Activated CD4-positive, alpha-beta T cell treated with anti-CD3 and anti-CD28 coated beads for 48 hours (primary cell): ENCODE results near the gene CD44.
A peak's percentile ranks its signal among the peaks of the same experiment; 100 is the strongest.

Experiments used
- DNase-seq: peaks from one replicate; pipeline ENCODE4 v3.0.0-alpha.2; 2020

Gene CD44

DNA sequence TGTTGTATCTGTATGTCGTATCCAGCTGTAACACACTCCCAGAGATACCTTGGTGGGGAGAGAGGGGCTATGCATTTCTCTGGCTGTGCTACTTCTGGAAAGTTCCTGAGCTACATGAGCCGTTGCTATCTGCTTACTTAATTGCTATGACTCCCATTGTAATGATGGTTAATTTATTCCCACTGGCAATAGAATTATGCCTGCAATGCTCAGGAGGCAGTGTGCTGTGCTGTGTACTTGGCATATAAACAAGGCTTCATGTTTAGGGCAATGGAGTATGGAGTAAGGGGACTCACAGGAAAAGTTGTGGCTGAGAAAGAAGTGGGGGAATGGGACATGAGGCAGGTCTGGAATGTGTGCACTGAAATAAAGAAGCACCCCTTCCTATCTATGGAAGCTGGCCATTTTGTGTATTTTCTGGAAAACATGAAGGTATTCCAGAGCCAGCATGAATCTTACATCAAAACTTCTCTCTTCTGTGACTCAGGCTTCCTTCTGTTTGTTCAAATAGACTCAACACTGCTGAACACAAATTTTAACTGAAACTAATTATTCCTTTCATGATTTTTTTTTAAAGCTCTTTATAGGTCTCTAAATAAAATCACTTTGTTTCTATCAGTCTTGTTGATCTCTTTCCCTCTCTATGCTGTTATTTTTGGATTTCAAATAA, 40.6 kb downstream of the CD44 start:
- no peak for DNase-seq

DNA sequence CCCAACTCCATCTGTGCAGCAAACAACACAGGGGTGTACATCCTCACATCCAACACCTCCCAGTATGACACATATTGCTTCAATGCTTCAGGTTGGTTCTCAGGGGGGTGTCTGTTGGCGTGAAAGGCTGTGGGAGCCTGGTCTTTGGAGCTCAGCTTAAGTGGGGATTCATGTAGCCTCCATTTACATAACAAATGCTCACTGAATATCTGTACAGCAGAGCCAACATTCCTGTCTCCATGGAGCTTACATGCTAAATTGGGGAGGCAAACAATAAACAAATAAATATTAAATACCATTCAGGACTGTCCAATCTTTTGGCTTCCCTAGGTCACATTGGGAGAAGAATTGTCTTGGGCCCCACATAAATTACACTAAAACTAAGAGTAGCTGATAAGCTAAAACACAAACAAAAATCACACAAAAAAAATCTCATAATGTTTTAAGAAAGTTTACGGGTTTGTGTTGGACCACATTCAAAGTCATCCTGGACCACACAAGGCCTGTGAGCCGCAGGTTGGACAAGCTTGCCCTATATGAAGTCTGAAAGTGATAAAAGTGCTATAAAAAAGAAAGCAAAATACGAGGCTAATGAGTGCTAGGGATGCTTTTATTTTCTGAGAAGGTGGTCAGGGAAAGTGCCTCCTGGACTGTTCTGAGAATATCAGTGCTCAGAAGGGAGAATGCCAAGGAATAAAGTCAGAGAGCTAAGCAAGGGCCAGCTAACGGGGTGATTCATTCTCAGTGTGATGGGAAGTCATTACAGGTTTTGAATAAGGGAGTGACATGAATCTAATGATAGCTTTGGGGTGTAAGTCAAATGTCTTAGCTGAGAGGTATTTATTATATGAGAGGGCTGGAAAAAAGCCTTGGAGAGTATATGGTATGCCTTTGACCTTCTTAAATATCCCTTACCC, 41.6 kb downstream of the CD44 start:
- no peak for DNase-seq

DNA sequence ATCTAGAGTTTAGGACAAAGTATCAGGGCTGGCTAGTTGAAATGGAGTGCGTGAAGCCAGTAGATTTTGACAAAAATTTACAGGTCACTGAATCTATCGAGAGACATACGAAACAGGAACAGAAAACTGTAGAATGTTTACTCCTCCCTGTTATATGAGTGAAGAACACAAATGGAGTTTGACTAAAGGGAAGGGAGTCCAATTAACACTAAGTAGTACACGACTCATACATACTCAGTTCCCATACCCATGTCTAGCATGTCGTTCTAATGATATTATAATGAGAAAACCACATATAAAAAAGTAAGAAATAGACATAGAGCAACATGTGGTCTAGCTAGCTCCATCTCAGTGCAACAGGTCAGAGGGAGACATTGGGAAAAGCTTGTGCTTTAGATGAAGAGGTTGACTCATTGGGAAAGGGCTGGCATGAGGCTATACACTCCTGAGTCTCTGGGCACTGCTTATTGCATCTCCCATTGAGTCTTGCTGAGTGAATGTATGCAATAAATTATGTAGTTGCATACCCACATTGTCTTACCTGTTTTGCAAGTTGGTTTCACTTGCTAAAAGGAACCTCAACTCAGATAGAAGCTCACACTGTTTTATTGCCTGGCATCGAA, 43.5 kb downstream of the CD44 start:
- no peak for DNase-seq

DNA sequence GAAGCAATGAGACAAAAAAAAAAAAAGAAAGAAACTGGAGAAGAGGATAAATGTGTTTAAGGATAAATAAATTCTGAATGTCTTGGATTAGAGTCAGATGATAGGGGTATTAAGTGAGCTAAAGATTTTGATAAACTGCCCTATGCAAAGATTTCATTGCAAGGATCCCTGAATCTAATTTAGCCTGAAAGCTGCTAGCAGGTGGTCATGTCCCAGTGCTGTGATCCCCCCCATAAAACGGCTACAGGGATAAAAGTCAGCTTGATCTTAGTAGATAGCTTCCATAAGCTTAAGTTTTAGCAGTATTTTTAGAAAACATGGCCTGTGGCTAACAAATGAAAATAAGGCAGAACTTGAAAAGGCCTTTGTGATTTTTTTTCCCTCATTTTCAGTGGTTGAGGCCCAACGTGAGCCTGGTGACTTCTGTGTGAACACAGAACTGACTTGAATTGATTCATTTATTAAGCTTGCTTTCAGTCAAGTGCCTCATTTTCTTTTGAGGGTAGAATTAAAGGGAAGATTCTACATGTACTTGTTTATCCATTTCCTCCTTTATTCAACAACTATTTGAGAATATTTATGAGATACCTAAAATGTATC, 44.5 kb downstream of the CD44 start:
- DNase-seq, result no peak

DNA sequence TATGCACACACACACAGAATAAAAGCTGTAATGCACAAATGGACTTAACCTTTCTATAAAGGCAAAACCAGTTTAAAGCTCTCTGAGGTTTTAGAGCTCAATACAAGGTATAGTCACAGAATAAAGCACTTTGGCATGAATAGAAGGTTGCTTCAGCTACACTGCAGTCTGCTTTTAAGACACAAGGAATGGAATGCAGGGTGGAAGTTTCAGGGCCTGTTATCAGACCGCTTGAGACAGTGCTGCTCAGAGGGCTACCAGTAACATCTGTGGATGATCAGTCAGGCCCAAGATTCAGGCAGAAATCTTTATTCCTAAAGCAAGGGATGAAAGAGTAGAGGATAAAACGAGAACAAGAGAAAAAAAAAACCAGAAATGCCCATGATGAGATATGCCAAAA, 46.7 kb downstream of the CD44 start:
- DNase-seq, result no peak

DNA sequence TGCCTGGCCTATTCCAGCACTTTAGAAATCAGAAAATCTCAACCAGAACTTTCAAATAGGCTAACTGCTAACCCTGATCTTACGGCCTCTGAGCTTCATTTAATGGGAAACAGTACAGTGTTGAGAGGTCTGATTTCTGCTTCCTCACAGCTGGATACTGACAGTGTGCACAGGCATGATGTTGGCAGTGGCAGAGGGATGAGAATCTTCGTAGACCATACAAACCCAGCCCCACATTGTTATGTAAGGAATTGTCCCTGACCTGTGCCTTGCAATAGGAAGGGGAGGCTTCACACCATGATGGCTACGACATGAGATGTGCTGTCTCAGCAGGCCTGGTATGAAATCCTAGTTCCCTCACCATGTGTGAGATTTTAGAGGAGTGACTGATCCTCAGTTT, 49.0 kb downstream of the CD44 start:
- DNase-seq, result no peak

DNA sequence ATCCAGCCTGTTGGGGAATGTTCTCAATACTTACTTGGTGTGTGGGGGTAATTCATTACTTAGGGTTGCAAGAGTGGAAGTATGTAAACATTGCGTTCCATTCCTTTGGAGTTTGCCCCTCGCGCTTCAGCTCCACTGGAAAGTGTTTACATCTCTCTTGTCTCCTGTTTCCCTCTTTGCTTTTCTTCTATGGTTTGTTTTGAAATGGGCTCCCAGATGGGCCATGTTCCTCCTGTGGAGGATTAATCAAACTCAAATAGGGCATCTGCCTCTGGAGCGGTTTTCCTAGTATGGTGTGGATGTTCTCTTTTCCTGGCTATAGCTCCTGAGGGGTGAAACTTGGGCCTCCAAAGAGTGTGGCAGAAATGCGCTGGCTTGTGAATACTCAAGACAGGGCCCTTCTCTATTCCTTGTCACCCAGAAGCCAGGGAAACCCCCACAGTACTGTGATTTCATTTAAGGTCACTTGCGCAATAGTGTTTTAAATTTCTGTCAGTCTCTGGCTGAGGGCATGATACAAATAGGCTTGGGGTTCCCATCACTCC, 51.9 kb downstream of the CD44 start:
- DNase-seq, result no peak

DNA sequence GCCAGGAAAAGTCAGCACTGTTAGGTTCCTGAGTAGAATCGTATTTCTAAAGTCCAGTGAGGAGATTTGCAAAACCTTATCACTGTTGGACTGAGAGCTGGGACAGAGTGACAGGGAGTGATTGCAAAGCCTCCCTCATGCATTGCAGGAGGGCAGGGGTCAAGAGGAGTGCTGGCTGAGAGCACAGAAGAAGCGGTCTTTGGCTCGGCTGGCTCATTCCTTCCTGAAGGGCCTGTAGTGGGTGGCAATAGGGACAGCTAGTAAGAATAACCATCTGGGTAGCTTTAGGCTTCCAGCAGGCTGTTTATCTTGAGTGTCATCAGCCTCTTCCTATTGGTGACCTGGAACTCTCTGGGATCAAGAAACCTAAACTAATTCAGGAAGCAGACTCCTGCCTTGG, 53.4 kb downstream of the CD44 start:
- no peak for DNase-seq

DNA sequence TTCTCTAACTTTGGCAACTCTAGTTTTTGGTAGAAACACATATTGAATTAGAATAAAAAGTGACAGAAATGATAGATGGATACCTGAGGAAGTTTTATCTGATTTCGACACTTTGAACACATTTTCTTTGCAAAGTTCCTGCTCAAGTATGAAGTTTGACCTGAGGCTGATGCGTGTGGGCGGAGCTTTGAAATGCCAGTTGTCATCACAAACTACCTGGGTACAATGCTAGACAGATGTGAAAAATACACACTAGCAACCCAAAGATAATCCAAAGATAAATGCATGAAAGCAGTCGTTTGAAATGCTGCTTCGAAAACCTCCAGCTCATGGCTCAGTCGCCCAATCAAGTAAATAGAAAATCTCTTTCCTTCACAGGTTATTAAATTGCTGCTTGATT, 54.8 kb downstream of the CD44 start:
- no peak for DNase-seq

DNA sequence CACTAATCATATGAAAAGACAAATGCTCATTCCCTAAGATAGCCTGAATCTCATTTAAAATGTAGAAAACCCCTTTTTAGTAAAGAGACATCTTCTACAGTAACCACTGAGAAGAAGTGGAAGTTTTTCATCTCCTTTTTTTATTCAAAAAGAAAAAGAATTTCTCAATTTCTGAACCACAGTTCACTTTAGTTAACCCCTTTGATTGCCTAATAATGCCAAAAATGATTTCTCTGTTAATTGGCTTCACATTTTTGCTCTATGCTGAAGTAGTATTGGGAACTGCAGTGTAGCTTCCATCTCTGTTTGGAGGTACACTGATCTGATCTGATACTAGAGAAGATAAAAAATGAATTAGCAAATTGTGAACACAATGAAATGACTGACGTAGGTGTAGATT, 58.3 kb downstream of the CD44 start:
- DNase-seq, result no peak

DNA sequence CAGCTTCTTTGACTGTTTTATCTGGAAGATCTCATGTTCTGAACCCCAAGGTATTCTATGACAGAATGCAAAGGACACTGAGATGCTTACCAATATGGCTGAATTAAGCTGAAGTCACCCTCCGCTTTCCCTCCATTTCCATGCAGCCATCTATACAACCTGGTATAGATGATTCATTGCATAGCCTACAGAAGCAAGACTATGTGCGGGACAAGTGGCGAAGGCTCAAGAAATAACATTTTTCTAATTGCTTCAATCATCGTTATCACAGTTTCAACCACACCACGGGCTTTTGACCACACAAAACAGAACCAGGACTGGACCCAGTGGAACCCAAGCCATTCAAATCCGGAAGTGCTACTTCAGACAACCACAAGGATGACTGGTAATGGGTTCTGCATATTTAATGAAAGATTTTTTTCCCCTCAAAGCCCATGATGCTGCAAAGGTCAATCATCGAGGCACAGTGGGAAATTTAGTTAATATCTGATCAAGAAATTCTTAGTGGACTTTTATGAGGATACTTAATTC, 61.9 kb downstream of the CD44 start:
- no peak for DNase-seq

DNA sequence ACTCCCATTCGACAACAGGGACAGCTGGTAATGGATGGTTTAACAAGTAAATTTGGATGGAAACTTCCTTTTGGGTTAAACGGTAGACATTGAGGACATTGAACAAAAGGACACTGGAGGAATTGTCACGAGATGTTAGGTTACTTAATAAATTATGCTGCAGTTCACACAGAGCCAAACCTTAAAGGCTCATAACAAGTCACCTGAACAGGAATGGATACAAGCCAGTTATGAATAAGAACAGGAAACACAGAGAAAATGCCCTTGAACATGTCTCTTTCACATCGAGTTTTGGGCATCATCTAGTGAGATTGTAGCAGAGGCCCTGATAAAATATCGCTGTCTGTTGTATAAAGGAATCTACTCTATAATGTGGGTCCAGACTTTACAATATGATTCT, 65.6 kb downstream of the CD44 start:
- DNase-seq, result no peak

DNA sequence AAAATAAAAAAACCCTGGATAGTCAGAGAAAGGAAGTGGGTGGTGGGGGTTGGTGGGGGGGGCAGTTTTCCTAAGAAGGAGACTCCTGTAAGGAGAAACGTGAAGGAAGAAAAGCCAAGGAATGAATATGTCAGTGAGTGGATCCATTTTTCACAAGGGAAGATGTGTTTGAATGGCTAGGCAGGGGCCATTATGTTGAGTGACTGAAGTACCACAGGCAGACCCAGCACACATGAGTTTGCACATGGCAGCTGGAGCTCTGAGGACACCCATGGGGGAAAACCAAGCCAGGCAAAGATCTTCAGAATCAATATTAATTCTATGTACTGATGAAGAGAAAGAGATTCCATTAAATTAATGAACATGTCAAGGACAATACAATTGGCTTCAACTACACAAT, 67.6 kb downstream of the CD44 start:
- no peak for DNase-seq

DNA sequence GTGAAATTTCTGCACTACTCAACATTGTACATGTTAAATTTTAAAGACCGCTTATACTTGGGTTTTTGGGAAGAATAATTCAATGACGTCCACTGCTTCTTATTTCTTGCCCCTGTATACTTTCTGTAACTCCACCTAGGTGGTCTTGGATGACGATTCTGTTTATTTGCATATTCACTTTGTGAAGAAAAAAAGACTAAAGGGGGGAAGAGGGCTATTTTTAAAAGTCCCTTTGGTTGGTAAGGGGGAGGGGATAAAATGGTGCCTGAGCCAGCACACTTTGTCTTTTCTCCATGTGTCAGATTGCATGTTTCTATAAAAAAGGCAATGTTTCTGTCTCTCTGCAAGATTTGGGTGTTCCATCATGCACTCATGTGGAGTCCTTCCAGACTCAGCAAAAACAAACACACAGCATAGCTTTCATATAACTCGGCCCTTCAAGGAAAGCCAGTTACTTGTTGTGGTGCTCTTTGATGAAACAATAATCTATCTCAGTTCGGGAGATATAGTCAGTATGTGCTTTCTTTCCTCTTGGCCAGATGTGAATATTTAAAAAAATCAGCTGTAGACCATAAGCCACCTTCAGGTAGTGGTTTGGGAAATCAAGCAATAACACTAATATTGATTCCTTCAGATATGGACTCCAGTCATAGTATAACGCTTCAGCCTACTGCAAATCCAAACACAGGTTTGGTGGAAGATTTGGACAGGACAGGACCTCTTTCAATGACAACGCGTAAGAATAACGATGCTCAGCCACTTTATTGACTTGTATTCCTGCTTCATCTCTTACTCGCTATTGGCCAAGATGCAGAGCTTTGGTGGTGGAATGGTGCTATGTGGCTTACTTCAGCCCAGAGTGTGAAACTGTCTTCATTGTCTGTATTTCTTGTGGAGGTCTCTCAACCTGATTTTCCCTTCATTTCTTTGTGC, 68.8 kb downstream of the CD44 start:
- DNase-seq, result no peak

DNA sequence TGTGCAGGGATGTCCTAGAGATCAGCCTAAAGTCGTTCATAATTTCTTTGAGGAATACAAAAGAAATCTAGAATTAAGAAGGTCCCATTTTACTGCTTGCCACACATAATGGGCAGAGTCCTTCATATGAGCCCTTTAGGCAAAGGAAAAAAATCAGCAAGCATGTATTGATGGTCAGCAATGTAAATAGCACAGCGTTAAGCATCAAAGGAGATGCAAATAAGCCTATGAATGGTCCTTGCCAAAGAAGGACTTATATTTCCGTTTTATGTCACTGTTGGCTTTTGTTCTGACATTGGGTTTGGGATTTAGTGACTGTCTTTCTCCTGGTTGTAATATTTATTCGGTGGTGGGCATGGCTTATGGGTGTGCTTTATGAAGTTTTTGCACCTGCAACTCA, 69.8 kb downstream of the CD44 start:
- no peak for DNase-seq

DNA sequence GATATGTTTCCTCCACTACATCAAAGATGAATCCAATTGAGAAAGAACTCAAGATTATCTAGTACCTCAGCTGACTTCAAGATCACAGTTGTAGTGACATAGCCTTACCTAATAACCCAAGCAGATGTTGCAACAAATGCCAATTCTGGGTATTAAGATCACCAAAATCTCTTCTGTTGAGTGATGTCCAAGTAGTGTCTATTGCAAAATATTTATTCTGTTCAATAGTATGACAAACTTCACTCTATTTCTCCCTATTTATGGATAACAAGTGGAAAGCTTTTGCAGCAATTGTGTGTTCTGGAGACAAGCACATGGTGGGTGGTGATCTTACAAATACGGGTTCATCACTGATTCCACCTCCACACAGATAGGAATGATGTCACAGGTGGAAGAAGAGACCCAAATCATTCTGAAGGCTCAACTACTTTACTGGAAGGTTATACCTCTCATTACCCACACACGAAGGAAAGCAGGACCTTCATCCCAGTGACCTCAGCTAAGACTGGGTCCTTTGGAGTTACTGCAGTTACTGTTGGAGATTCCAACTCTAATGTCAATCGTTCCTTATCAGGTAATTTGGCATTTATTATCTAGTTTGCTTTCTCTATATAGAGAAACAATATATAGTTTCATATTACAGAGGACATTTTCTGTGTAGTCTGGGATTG, 72.0 kb downstream of the CD44 start:
- no peak for DNase-seq

DNA sequence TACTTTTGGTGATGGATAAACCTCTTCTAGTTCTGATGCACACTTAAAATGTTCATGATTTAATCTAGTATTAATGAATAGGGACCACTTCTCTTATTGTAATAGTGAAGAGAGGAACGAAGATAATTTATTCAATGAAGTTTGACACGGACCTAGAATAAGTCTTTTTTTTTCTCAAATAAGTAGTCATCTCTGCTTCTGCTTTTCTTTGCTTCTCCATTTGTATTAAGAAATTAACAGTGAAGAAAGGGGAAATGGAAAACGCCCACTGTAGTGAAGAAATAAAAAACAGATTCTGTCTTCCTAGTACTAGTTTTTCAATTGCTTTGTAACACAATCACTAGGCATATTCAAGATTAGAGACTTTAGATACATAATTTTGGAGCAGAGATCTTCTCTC, 73.0 kb downstream of the CD44 start:
- DNase-seq, result no peak

DNA sequence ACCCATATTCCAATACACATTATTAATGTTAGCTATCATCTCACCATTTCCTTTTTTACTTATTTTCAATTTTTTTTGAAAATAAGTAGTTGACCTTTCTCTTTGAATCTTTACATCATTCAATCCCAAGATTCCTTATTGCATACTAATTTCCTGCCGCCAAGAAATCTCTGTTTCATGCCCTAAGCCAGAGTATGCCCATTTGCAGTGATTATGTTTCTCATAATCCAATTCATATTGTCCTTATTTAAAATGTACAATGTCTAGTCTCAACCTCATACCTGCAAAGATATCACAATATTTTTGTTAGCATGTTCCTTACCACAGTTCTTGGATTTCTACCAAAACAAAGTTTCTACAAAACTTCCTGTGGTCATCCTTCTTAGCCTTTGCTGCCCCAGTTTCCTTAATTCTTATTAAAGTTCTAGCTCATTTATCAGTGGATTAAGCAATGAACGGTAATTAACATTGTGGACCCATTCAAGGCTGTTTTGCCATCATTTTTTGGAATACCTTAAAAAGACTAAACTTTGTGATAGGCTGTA, 75.3 kb downstream of the CD44 start:
- DNase-seq, result no peak

DNA sequence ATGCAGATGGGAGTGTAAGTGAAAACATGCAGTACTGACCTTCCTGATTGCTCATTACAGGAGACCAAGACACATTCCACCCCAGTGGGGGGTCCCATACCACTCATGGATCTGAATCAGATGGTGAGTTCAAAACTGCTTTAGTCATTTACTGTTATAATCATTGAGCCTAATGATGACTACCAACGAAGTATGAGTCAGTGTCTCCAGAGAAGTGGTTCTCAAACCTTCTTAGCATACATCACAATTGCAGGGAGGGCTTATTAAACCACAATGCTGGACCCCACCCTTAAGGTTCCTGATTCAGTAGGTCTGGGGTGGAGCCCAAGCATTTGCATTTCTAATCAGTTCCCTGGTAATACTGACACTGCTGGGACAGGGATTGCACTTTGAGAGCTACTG, 75.8 kb downstream of the CD44 start:
- DNase-seq, result peak; percentile 68

DNA sequence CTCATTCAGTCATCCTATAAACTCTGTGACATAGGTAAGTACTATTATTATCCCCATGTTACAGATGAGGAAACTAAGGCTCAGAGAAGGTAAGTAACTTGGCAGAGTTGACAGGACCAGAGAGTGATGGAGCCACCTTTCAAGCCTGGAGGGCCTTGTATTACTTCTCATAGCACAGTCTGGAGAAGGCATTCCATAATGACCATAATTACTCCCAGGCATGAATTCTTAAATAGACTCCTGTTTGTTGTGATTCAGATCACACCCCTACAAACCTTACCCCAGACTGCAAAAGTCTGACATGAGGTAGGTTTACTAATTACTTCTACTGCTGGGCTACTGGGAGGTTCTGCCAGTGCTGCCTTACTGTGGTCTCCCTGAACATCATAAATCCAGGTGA, 77.0 kb downstream of the CD44 start:
- no peak for DNase-seq
